Large intestine (tissue), 3 donors: ENCODE results near the gene TMEM266. TPM values are rescaled to one million over a fixed set of nuclear protein-coding genes. Genes with fewer than 3 reads are reported as not detected.
A peak's percentile ranks its signal among the peaks of the same experiment; 100 is the strongest.

ENCODE experiments used
- DNase-seq, 2 donors: peaks; one replicate each; pipeline versions ENCODE4 v3.0.0 to v3.0.0-alpha.2; 2013
- H3K27ac ChIP-seq: one replicate; pipeline ENCODE4 v1.5.1; 2013; ENCODE audit warnings: low read length
- H3K27me3 ChIP-seq: 2 replicates; pipeline ENCODE4 v1.6.1; 2013; ENCODE audit warnings: low read length; ENCODE audit not compliant: control insufficient read depth, insufficient read depth
- H3K36me3 ChIP-seq: 2 replicates; pipeline ENCODE4 v1.6.1; 2013; ENCODE audit warnings: low read length; ENCODE audit not compliant: control insufficient read depth, insufficient read depth
- H3K4me1 ChIP-seq: one replicate; pipeline ENCODE4 v1.6.1; 2013; ENCODE audit warnings: low read length; ENCODE audit not compliant: control insufficient read depth, insufficient read depth
- H3K4me3 ChIP-seq: one replicate; pipeline ENCODE4 v1.5.1; 2013; ENCODE audit warnings: low read length
- H3K9me3 ChIP-seq: one replicate; pipeline ENCODE4 v1.6.1; 2013; ENCODE audit warnings: mild to moderate bottlenecking, low read depth, low read length, moderate library complexity; ENCODE audit not compliant: control insufficient read depth
- WGBS: methylation state at CpG from one replicate; pipeline ENCODE4 v1.1.5; 2013; ENCODE audit warnings: low lambda C conversion rate; ENCODE audit not compliant: insufficient coverage; 5-methylcytosine and 5-hydroxymethylcytosine counted together
- polyA plus RNA-seq: library from polyadenylated mRNA; unstranded; fragments of 120-200 nt; gene quantifications from one replicate; pipeline ENCODE4 v1.2.1, GENCODE V29; 2013

The TMEM266 gene
- polyA plus RNA-seq, 1 donor: 1.3 TPM

- Histone ChIP-seq H3K36me3 (no peaks in the 10 kb centered on the region), H3K9me3 (no peaks in the 10 kb centered on the region), H3K4me3 (no peak overlapping the region), H3K27me3 (no peaks in the 10 kb centered on the region), H3K4me1 (peaks cover 13% of the 10 kb centered on the region), H3K27ac (no peak overlapping the region)
- no CpG with 5 or more reads among the region's 24 CpGs for WGBS
- DNase-seq: no peak
These were observed 100.8 kb downstream of the TMEM266 start for GRCh38 chr15:76160426-76161152.

- Histone ChIP-seq H3K4me3 (no peak overlapping the region), H3K27ac (no peak overlapping the region), H3K36me3 (no peaks in the 10 kb centered on the region), H3K9me3 (no peaks in the 10 kb centered on the region), H3K27me3 (no peaks in the 10 kb centered on the region), H3K4me1 (peaks cover 13% of the 10 kb centered on the region)
- WGBS: no CpG with 5 or more reads among the region's 20 CpGs
- DNase-seq: no peak
These were observed 101.6 kb downstream of the TMEM266 start for GRCh38 chr15:76161153-76162035.

GRCh38 chr15:76162036-76162398 is 102.2 kb downstream of the TMEM266 start:
- WGBS: no CpG with 5 or more reads among the region's 12 CpGs
- Histone ChIP-seq H3K27ac (no peak overlapping the region), H3K36me3 (no peaks in the 10 kb centered on the region), H3K9me3 (no peaks in the 10 kb centered on the region), H3K27me3 (no peaks in the 10 kb centered on the region), H3K4me1 (peaks cover 13% of the 10 kb centered on the region), H3K4me3 (no peak overlapping the region)
- no peak for DNase-seq

GRCh38 chr15:76162784-76163456 is 103.1 kb downstream of the TMEM266 start:
- Histone ChIP-seq H3K36me3 (no peaks in the 10 kb centered on the region), H3K4me1 (peaks cover 13% of the 10 kb centered on the region), H3K27ac (no peak overlapping the region), H3K27me3 (no peaks in the 10 kb centered on the region), H3K4me3 (no peak overlapping the region), H3K9me3 (no peaks in the 10 kb centered on the region)
- no peak for DNase-seq
- WGBS: no CpG with 5 or more reads among the region's 10 CpGs

- no peaks in the 10 kb centered on the region for H3K36me3 ChIP-seq
- peak overlapping the region; percentile 48 for H3K27ac ChIP-seq
- no peaks in the 10 kb centered on the region for H3K27me3 ChIP-seq
- H3K4me1 ChIP-seq: peaks cover 13% of the 10 kb centered on the region
- WGBS: 60% methylated on average over 7 of the region's 21 CpGs
- no peaks in the 10 kb centered on the region for H3K9me3 ChIP-seq
- no peak overlapping the region for H3K4me3 ChIP-seq
- DNase-seq: peak; percentile 54 to 70
These were observed 103.9 kb downstream of the TMEM266 start for GRCh38 chr15:76163457-76164295.

GRCh38 chr15:76164602-76165001 is 104.8 kb downstream of the TMEM266 start:
- no peak overlapping the region for H3K4me3 ChIP-seq
- H3K4me1 ChIP-seq: peaks cover 13% of the 10 kb centered on the region
- no peaks in the 10 kb centered on the region for H3K9me3 ChIP-seq
- H3K27me3 ChIP-seq: no peaks in the 10 kb centered on the region
- DNase-seq: no peak
- no peaks in the 10 kb centered on the region for H3K36me3 ChIP-seq
- no peak overlapping the region for H3K27ac ChIP-seq
- WGBS: 100% methylated on average over 1 of the region's 8 CpGs

- no peak overlapping the region for H3K27ac ChIP-seq
These were observed 106.2 kb downstream of the TMEM266 start for GRCh38 chr15:76165951-76166350.

GRCh38 chr15:76168237-76168984 is 108.6 kb downstream of the TMEM266 start:
- H3K36me3 ChIP-seq: no peaks in the 10 kb centered on the region
- no peaks in the 10 kb centered on the region for H3K27me3 ChIP-seq
- peaks cover 5% of the 10 kb centered on the region for H3K4me1 ChIP-seq
- H3K4me3 ChIP-seq: no peak overlapping the region
- H3K9me3 ChIP-seq: no peaks in the 10 kb centered on the region
- DNase-seq: no peak
- no peak overlapping the region for H3K27ac ChIP-seq
- no CpG with 5 or more reads among the region's 14 CpGs for WGBS

More at GRCh38 chr15:76165951-76166350, 106.2 kb downstream of the TMEM266 start:
- DNase-seq: no peak
- peaks cover 13% of the 10 kb centered on the region for H3K4me1 ChIP-seq
- no peaks in the 10 kb centered on the region for H3K9me3 ChIP-seq
- no CpG with 5 or more reads among the region's 15 CpGs for WGBS
- H3K4me3 ChIP-seq: no peak overlapping the region
- no peaks in the 10 kb centered on the region for H3K27me3 ChIP-seq
- H3K36me3 ChIP-seq: no peaks in the 10 kb centered on the region

- no CpG with 5 or more reads among the region's 4 CpGs for WGBS
- Histone ChIP-seq H3K27ac (no peak overlapping the region), H3K27me3 (no peaks in the 10 kb centered on the region), H3K9me3 (no peaks in the 10 kb centered on the region), H3K4me3 (no peak overlapping the region), H3K4me1 (no peaks in the 10 kb centered on the region), H3K36me3 (no peaks in the 10 kb centered on the region)
- no peak for DNase-seq
These were observed 109.2 kb downstream of the TMEM266 start for GRCh38 chr15:76169018-76169417.
